Measurements from ENCODE around the gene LY6G6F. TPM values are rescaled to one million over a fixed set of nuclear protein-coding genes. Genes with fewer than 3 reads are reported as not detected.

LY6G6F gene
- total RNA-seq, 4 donors from 2014 or later: not detected

DNA sequence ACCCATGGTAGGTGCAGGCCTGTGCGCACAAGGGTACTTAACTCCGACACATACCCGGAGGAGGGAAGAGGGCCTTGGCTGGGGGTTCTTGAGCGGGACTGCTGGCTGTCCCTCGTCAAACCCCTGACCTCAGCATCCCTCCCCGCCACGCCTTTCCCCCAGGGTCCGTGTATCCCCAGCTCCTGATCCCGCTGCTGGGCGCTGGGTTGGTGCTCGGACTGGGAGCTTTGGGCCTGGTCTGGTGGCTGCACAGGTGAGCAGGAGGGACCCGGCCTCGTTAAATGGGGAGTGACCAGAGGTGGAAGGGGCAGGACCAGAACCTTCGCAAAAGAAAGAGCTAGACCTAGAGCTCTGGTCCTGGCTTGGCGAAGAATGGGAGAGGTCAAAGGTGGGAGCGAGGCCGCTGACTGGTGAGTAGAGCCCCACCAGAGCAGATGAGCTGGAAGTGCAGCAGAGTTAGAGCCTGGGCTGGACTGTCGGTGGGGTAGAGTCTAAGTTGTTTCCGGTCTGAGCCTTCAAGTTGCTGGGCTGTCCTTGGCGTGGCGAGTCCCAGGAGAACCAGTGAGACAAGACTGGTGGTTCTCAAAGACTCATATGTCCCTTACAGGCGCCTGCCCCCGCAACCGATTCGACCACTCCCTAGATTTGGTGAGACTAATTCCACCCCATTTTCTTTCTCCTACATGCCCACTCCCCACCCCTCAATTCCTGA, 17.5 kb downstream of the LY6G6F start:
- WGBS, 2 donors (ENCODE audit: low coverage in 1 of 2): 88 to 92% methylated on average over 12 to 13 of the region's 25 CpGs
- Histone ChIP-seq H3K27ac (no peak overlapping the region), H3K4me3 (no peak overlapping the region), H3K9me3 (no peaks in the 10 kb centered on the region), H3K4me1 (peaks cover 0 to 28% (median 14%) of the 10 kb centered on the region in 3 donors), H3K27me3 (no peaks in the 10 kb centered on the region), H3K36me3 (peaks cover 0 to 34% of the 10 kb centered on the region in 2 donors)
- no peak for TF ChIP-seq POLR2AphosphoS5 (IDR thresholded peaks at IDR 0.05)
- no peak for TF ChIP-seq EP300 (IDR thresholded peaks at IDR 0.05)
- TF ChIP-seq POLR2A (IDR thresholded peaks at IDR 0.05): no peak
- ATAC-seq: no peak

DNA sequence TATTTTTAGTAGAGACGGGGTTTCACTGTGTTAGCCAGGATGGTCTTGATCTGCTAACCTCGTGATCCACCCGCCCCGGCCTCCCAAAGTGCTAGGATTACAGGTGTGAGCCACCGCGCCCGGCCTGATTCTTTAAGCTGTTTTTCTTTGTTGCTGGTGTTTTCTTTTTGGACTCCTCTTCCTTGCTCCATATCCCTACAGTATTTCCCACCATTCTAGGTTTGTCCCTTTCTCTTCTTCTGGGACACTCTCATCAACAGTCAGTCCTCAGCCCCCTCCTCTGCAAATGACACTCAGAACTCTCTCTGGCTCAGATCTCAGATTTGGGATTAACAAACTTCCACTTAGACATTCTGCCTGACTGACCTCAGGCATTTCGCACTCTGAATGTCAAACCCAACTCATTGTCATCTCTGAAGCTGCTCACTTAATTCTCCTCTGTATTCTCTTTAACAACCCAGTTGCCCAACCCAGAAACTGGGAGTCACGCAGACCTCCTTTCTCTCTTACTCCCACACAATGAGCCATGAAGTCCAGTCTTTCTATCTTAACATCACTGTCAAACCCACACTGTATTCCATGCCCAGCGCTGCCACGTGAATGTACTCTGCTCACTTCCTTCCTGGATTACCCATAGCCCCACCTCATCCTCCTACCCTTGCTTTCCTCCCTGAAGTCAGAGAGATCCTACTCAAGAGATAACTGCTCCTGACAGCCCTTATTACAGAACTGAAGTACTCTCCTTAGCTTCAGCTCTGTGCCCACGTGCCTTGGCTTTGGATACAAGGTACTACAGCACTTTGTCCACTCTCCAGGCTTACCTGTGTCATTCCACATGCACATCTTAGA, 19.1 kb downstream of the LY6G6F start:
- H3K4me3 ChIP-seq: no peak overlapping the region
- H3K9me3 ChIP-seq: no peaks in the 10 kb centered on the region
- ATAC-seq: no peak
- peaks cover 0 to 36% of the 10 kb centered on the region in 2 donors for H3K36me3 ChIP-seq
- 75 to 85% methylated on average over 6 to 9 of the region's 12 CpGs for WGBS, 2 donors (ENCODE audit: low coverage in 1 of 2)
- H3K4me1 ChIP-seq: peaks cover 0 to 34% (median 18%) of the 10 kb centered on the region in 3 donors
- H3K27ac ChIP-seq: peak overlapping the region in 1 of 4 donors; percentile 98
- TF ChIP-seq POLR2A (IDR thresholded peaks at IDR 0.05): no peak
- TF ChIP-seq POLR2AphosphoS5 (IDR thresholded peaks at IDR 0.05): no peak
- no peak for TF ChIP-seq EP300 (IDR thresholded peaks at IDR 0.05)
- TF ChIP-seq, protein P1, sequence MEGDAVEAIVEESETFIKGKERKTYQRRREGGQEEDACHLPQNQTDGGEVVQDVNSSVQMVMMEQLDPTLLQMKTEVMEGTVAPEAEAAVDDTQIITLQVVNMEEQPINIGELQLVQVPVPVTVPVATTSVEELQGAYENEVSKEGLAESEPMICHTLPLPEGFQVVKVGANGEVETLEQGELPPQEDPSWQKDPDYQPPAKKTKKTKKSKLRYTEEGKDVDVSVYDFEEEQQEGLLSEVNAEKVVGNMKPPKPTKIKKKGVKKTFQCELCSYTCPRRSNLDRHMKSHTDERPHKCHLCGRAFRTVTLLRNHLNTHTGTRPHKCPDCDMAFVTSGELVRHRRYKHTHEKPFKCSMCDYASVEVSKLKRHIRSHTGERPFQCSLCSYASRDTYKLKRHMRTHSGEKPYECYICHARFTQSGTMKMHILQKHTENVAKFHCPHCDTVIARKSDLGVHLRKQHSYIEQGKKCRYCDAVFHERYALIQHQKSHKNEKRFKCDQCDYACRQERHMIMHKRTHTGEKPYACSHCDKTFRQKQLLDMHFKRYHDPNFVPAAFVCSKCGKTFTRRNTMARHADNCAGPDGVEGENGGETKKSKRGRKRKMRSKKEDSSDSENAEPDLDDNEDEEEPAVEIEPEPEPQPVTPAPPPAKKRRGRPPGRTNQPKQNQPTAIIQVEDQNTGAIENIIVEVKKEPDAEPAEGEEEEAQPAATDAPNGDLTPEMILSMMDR (IDR thresholded peaks at IDR 0.05): no peak
- no peaks in the 10 kb centered on the region for H3K27me3 ChIP-seq

DNA sequence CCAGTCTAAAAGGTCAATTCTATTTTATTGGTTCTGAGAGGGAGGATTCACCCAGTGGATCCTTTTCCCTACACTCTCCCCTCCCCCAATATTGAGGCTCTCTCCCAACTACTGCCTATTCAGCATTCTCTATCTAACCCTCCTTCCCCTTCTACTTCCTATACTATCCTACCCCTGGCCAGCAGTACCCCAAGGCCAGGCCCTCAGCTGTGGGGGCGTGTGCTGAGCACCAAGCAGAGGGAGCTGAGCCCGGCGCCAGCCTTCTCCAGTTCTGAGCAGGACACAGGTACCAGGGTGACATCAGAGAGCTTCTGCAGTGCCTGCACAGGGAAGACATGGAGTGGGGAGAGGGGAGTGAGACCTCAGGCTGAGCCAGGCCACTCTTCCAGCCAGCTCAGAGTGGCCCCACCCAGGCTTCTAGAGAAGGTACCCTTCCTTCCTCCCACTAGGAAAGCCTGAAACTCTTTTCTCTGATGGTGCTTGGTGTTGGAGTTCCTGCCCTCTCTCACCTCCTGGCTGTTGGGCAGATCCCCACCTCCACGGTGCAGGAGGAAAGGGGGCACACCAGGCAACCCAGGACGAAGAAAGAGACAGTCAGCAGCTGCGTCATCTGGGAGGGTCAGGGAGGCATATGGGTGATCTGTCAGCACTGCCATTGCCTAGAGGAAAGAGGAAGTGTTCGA, 20.5 kb downstream of the LY6G6F start:
- Histone ChIP-seq H3K27me3 (no peaks in the 10 kb centered on the region), H3K9me3 (no peaks in the 10 kb centered on the region), H3K4me3 (peak overlapping the region in 1 of 2 donors; percentile 80), H3K4me1 (peaks cover 0 to 47% (median 20%) of the 10 kb centered on the region in 3 donors), H3K27ac (peak overlapping the region in 3 of 4 donors; percentile 94 to 99 (median 98)), H3K36me3 (peaks cover 0 to 50% of the 10 kb centered on the region in 2 donors)
- ATAC-seq: no peak
- WGBS, 2 donors (ENCODE audit: low coverage in 1 of 2): 60% methylated on average over 2 of the region's 7 CpGs; no CpG with 5 or more reads in 1 of the 2 donors
- TF ChIP-seq POLR2AphosphoS5 (IDR thresholded peaks at IDR 0.05): no peak
- TF ChIP-seq, protein P1 (IDR thresholded peaks at IDR 0.05): no peak
- TF ChIP-seq POLR2A (IDR thresholded peaks at IDR 0.05): no peak
- TF ChIP-seq EP300 (IDR thresholded peaks at IDR 0.05): no peak

DNA sequence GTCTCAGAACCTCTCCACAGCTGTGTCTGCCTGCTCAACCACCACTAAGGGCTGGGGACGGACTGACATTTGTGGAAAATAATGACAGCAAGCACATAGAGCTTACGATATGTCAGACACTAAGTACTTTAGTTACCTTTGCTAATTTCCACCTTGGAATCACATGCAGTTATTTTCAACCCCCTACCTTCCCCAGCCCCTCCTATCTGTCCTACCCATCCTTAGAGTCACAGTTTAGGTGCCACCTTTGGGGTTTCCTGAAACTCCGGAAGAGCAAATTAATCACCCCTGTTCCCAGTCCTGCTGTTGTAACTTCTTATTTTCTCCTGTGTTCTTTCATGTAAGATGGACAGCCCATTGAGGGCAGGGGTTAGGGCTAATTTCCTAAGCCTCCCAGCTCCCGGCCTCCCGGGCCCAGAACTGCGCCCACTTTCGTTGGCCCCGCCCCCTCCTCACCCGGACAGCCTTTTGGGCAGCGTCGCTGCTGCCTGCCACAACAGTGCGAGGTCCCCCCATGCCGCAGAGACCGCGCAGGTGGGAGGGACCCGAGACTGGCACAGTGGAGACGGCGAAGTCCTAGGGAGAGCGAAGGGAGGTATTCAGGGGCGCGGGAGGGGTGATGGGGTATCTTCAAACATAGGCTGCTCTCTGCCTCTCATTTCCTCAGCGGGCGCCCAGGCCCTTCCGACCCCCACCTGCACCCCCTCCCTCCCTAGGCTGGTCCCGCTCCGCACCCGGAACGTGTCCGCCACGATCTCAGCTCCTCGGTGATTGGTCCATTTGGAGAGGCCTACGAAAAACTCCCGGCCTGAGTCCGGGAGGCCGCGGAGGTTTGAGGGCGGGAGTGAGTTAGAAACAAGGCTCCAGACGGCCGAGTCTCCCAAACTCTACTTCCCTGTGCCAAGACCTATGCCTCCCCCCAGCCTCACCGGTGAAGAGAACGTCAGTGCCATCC, 21.3 kb downstream of the LY6G6F start:
- WGBS, 2 donors (ENCODE audit: low coverage in 1 of 2): 47 to 100% methylated on average over 1 to 8 of the region's 41 CpGs
- no peaks in the 10 kb centered on the region for H3K9me3 ChIP-seq
- no peak for ATAC-seq
- TF ChIP-seq, protein P1 (IDR thresholded peaks at IDR 0.05): no peak
- TF ChIP-seq POLR2A (IDR thresholded peaks at IDR 0.05) (no peak), EP300 (IDR thresholded peaks at IDR 0.05) (no peak), POLR2AphosphoS5 (IDR thresholded peaks at IDR 0.05) (no peak)
- H3K4me3 ChIP-seq: peak overlapping the region; percentile 80 to 92
- peaks cover 0 to 59% of the 10 kb centered on the region in 2 donors for H3K36me3 ChIP-seq
- H3K27ac ChIP-seq: peak overlapping the region; percentile 8 to 99 (median 96)
- no peaks in the 10 kb centered on the region for H3K27me3 ChIP-seq
- H3K4me1 ChIP-seq: peaks cover 0 to 55% (median 20%) of the 10 kb centered on the region in 3 donors
